Chondrocyte (in vitro differentiated cells): ENCODE data around the gene TMEM108. TPM values are rescaled to one million over a fixed set of nuclear protein-coding genes. Genes with fewer than 3 reads are reported as not detected.
"Not testable (repeated sequence)": the region's sequence is repeated elsewhere in the genome, so short reads cannot be mapped to it uniquely, and the experiment has no call there.

Source experiments
- DNase-seq: peaks from one replicate; pipeline ENCODE4 v3.0.0; 2021; ENCODE audit warnings: mixed read lengths, low spot score
- H3K27ac Mint-ChIP-seq: one replicate; pipeline ENCODE4 v1.8.0; 2021; ENCODE audit warnings: mild to moderate bottlenecking, moderate library complexity, mixed read lengths; ENCODE audit not compliant: unreplicated experiment
- H3K27me3 Mint-ChIP-seq: 2 replicates; pipeline ENCODE4 v1.8.0; 2021; ENCODE audit warnings: low read depth, mixed read lengths
- H3K36me3 Mint-ChIP-seq: 2 replicates; pipeline ENCODE4 v1.8.0; 2021; ENCODE audit warnings: low read depth, mixed read lengths
- H3K4me1 Mint-ChIP-seq: 2 replicates; pipeline ENCODE4 v1.8.0; 2021; ENCODE audit warnings: low read depth, mild to moderate bottlenecking, mixed read lengths
- H3K4me3 Mint-ChIP-seq: one replicate; pipeline ENCODE4 v1.8.0; 2021; ENCODE audit warnings: mild to moderate bottlenecking, moderate library complexity, mixed read lengths; ENCODE audit not compliant: unreplicated experiment
- H3K9me3 Mint-ChIP-seq: 2 replicates; pipeline ENCODE4 v1.8.0; 2021; ENCODE audit warnings: low read depth, mixed read lengths
- CTCF ChIP-seq: fragments of 200-600 bp; sonication (generic); IDR thresholded peaks from 2 replicates; pipeline ENCODE4 v1.5.0; 2021; ENCODE audit warnings: antibody characterized with exemption, mild to moderate bottlenecking, moderate library complexity
- total RNA-seq: library from RNA; stranded (reverse); gene quantifications from 3 replicates; pipeline ENCODE4 v1.2.1, GENCODE V29; 2021

Gene TMEM108
- total RNA-seq, 1 donor from 2014 or later: 5.6 TPM

- peaks cover 14% of the 10 kb centered on the region for H3K9me3 Mint-ChIP-seq
- H3K27me3 Mint-ChIP-seq: peaks cover 16% of the 10 kb centered on the region
- DNase-seq: no peak
- TF ChIP-seq CTCF: no peak
- no peak overlapping the region for H3K4me3 Mint-ChIP-seq
- no peaks in the 10 kb centered on the region for H3K4me1 Mint-ChIP-seq
- no peak overlapping the region for H3K27ac Mint-ChIP-seq
- peaks cover 1% of the 10 kb centered on the region for H3K36me3 Mint-ChIP-seq
Observed at GRCh38 chr3:133014325-133014724, 23.9 kb upstream of the TMEM108 start.

GRCh38 chr3:133015573-133015972 lies 22.6 kb upstream of the TMEM108 start:
- not testable (repeated sequence) for DNase-seq, H3K9me3 Mint-ChIP-seq, H3K27ac Mint-ChIP-seq, H3K4me1 Mint-ChIP-seq, H3K36me3 Mint-ChIP-seq, H3K4me3 Mint-ChIP-seq
- peaks cover 23% of the 10 kb centered on the region for H3K27me3 Mint-ChIP-seq

- no peak for TF ChIP-seq CTCF
- H3K4me1 Mint-ChIP-seq: no peaks in the 10 kb centered on the region
- no peaks in the 10 kb centered on the region for H3K36me3 Mint-ChIP-seq
- peaks cover 29% of the 10 kb centered on the region for H3K27me3 Mint-ChIP-seq
- no peak overlapping the region for H3K4me3 Mint-ChIP-seq
- H3K9me3 Mint-ChIP-seq: peaks cover 3% of the 10 kb centered on the region
- H3K27ac Mint-ChIP-seq: no peak overlapping the region
- no peak for DNase-seq
Observed at GRCh38 chr3:133016838-133017309, 21.3 kb upstream of the TMEM108 start.

- Mint-ChIP-seq H3K27ac (no peak overlapping the region), H3K4me1 (no peaks in the 10 kb centered on the region), H3K4me3 (no peak overlapping the region), H3K9me3 (no peaks in the 10 kb centered on the region), H3K36me3 (no peaks in the 10 kb centered on the region), H3K27me3 (peaks cover 33% of the 10 kb centered on the region)
- DNase-seq: no peak
- no peak for TF ChIP-seq CTCF
Observed at GRCh38 chr3:133018921-133019320, 19.3 kb upstream of the TMEM108 start.

GRCh38 chr3:133021206-133021605 lies 17.0 kb upstream of the TMEM108 start:
- no peaks in the 10 kb centered on the region for H3K4me1 Mint-ChIP-seq
- peaks cover 35% of the 10 kb centered on the region for H3K27me3 Mint-ChIP-seq
- H3K4me3 Mint-ChIP-seq: no peak overlapping the region
- DNase-seq: no peak
- no peaks in the 10 kb centered on the region for H3K36me3 Mint-ChIP-seq
- H3K27ac Mint-ChIP-seq: no peak overlapping the region
- no peak for TF ChIP-seq CTCF
- H3K9me3 Mint-ChIP-seq: no peaks in the 10 kb centered on the region

- no peaks in the 10 kb centered on the region for H3K4me1 Mint-ChIP-seq
- H3K27ac Mint-ChIP-seq: no peak overlapping the region
- no peaks in the 10 kb centered on the region for H3K36me3 Mint-ChIP-seq
- no peaks in the 10 kb centered on the region for H3K9me3 Mint-ChIP-seq
- no peak for TF ChIP-seq CTCF
- DNase-seq: no peak
- no peak overlapping the region for H3K4me3 Mint-ChIP-seq
- peaks cover 43% of the 10 kb centered on the region for H3K27me3 Mint-ChIP-seq
Observed at GRCh38 chr3:133023362-133023761, 14.8 kb upstream of the TMEM108 start.
